Hematopoietic multipotent progenitor cell treated with erythropoietin and hydrocortisone succinate and interleukin-3 and kit ligand, for 8 days (in vitro differentiated cells): ENCODE measurements around the gene DMD.

Experiments
- DNase-seq: peaks from one replicate; pipeline ENCODE4 v3.0.0-alpha.2; 2015

The DMD gene

DNA sequence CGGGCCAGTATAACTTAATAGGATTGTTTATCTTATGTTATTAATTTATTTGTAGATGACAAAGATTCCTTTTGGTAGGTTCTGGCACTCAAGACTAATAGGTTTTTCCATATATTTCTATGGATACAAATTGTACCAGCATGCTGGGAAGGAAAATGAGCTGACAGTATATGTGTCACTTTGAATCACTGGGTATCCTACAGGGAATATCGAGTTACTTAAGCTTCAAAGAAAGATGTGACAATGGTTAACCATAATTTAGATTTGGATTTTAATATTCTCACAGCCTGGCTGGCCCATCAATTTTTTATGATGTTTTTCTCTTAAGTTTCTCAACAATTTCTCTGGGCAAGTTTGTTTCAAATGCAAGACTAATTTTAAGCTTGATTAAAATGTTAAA is 1640.7 kb downstream of the DMD start:
- no peak for DNase-seq

DNA sequence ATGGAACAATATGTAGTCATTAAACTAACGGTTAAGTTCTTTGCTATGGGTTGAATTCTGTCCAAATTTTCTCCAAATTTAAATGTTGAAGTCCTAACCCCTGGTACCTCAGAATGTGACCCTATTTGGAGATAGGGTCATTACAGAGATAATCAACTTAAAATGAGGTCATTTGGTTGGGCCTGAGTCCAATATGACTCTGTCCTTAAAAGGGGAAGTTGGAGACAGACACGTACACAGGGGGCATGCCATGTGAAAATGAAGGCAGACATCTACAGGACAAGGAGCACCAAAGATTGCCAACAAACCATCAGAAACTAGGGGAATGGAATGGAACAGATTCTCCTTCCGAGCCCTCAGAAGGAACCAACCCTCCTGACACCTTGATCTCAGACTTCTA is 1647.6 kb downstream of the DMD start:
- no peak for DNase-seq

DNA sequence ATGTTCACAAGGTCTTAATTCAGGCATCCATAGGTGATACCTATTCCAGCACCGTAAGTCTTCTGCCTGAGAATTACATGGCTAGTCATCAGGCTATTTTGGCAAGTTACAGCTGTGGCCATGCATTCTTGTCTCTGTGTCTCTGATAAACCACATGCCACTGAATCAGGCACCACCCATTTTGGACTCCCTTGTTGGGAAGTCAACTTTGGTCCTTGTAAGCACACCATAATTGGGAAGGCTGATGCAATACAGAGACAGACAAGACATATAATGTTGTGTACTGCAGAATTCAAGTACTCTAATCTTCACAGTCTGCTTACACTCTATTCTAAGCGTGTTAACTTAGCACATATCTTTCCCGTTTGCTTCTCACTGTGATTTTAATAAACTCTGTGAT is 1655.8 kb downstream of the DMD start:
- no peak for DNase-seq

DNA sequence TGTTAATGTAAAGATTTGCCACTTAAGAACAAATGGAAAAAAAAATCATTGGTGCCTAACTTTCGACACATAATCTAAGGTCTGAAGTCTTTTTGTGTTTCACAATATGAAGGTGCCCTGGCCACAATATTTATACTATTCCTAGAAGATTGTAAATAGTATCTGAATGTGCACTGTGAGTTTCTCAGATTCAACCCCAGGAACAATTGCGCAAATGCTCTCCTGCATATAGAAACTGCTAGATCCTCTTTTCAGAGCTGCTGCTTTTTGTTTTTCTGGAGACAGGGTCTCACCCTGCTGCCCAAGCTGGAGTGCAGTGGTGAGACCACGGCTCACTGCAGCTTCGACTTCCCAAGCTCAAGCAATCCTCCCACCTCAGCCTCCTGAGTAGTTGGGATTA is 1659.4 kb downstream of the DMD start:
- DNase-seq: no peak

DNA sequence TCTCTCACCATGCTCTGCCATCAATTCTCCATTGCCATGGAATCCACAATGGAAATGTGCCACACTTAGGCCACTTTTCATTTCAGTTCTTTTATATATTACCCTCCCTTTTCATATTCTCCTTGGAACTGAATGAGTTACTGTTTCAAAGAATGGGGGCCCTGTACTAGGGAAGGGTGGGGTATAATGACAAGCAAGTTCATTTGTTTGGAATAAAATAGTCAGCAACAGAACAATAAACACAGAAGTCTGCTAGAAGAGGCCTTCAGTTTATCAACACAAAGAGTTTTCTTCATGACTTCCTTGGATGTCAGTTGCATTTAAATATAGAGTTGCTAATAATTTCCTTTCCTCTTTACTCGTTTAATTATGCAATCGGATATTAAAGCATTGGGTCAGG is 1661.2 kb downstream of the DMD start:
- no peak for DNase-seq

- DNase-seq: no peak
Observed at GRCh38 chrX:31547816-31548215, 1663.5 kb downstream of the DMD start.

- no peak for DNase-seq
Observed at GRCh38 chrX:31547416-31547815, 1663.9 kb downstream of the DMD start.

- DNase-seq: no peak
Observed at GRCh38 chrX:31546126-31546525, 1665.2 kb downstream of the DMD start.

DNA sequence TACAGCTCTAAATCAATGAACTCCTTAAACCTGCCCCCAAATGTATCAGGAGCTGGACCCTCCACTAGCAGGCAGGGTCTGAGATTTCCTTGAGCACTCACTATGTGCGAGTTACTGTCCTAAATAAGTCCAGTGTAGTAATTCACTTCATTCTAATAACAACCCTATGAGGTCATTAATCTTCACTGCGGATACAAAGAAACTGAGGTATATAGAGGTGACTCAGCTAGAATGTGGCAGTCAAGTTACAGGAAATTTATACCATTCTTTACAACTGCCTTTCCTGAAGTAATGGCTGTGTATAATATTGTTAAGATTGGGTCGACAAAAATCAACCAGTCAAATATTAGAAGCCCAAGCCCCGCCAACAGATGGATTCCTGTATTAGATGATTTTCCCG is 1665.6 kb downstream of the DMD start:
- no peak for DNase-seq

GRCh38 chrX:31545191-31545590 is 1666.2 kb downstream of the DMD start:
- DNase-seq: no peak

DNA sequence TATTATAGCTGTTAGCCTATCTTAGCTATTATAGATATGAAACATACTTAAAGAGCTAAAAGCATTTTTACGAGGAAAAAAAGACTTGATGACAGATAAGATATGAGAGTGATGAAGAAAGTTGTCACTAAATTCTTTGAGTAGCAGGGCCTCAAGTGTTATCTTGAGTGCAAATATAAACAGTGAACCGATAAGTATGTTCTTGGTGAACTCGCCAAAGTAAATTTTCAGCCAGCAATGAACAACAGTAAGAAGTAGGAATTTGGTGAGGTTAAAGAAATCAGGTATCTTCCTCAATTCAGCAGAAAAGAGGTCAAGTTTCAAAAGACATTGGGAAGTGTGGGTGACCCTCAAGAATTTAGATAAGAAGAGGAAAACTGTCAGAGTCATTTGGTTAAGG is 1667.7 kb downstream of the DMD start:
- DNase-seq: no peak

- no peak for DNase-seq
Observed at GRCh38 chrX:31542566-31542965, 1668.8 kb downstream of the DMD start.

DNA sequence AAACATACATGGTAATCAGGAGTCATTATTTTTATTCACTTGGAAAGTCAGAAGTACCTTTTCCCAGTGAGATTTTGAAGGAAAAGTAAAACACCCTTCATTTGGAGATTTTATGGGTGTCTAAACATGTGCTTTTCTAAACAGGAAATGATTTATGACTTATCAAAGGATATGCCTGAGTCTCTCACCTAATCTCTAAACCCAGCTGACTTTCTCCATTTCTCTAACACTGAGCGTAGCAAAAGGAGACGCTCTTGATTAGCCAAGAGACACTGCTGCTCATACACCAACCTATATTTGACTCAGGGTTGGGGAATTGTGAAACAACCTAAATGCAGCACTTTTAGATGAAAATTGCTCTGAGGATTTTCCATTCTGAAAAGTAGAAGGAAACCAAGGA is 1671.0 kb downstream of the DMD start:
- no peak for DNase-seq

DNA sequence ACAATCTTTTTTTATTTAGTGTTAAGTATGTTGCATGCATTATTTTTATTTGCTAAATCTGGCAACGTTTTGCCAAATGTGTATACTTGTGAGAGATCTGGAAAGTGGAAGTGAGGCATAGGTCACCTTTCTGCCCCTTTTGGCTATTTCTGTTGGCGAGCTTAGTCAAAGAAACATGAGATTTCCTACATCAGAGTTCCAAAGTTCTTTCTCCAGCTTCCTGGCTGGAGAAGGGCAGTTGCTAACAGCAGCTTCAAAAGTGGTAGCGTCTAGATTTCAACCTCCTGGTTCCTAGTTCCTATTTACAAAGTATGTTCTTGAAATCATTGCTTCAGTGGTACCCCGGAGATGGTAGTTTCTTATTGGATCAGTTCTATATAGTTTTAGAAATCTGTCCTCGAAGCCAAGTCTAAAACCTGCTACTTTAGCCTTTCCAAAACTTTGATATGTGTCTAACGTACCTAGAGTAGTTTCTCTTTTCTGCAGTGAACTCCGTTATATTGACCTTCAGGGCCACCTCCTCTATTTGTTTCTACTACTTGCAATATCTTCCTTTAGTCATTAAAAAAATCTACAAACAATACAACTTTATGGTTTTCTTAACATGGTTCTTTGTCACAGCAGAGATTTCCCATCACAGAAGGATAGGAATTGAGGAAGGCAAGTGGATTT is 1683.8 kb downstream of the DMD start:
- DNase-seq: no peak

DNA sequence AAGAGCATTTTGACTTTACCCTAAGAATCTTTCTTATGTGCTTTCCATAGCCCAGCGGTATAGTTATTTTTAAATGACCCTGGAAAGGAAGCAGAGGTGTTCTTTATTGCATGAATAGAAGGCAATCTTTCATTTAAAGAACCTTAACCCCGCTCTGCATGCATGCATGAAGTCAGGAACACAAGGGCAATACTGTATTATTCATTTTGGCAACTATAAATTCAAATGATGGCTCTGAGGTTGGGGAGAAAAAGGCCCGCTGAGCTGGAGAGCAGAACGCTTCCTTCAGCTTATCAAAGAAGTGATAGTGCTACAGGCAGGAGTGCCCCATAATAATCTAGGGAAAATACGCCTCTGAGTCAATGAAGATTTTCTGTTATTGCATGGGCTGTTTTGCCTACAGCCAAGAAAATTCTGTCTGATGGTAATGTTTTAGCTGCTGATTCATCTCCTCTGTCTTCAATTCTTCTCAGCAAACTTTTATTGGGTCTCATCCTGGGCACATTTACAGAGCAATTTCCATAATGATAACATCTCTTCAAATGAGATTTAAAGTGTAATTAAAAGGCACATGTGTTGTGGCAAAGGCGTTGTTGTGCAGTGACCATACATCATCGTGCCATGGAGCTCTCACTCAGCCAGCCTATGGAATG is 1687.3 kb downstream of the DMD start:
- DNase-seq: no peak

DNA sequence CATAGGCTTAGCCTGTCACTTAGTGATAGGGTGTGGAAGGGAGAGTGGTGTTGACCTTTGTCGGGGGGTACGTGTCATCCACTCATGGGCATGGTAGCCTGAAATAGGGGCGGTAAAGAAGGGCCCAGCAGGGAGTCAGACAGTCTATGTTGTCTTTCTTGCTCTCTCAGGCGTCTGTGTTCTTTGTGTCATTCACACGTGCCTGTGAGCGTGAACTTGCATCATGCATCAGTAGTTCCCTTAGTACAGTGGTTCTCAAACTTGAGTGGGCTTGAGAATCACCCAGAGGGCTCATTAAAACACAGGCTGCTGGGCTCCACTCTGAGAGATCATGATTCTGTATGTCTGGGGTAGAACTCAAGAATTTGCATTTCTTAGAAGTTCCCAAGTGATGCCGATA is 1688.6 kb downstream of the DMD start:
- DNase-seq: no peak

- no peak for DNase-seq
Observed at GRCh38 chrX:31521941-31522340, 1689.4 kb downstream of the DMD start.

- DNase-seq: no peak
Observed at GRCh38 chrX:31516527-31516926, 1694.8 kb downstream of the DMD start.

GRCh38 chrX:31508338-31508737 is 1703.0 kb downstream of the DMD start:
- no peak for DNase-seq

- DNase-seq: no peak
Observed at GRCh38 chrX:31506928-31507327, 1704.4 kb downstream of the DMD start.

- DNase-seq: no peak
Observed at GRCh38 chrX:31506360-31506759, 1705.0 kb downstream of the DMD start.

DNA sequence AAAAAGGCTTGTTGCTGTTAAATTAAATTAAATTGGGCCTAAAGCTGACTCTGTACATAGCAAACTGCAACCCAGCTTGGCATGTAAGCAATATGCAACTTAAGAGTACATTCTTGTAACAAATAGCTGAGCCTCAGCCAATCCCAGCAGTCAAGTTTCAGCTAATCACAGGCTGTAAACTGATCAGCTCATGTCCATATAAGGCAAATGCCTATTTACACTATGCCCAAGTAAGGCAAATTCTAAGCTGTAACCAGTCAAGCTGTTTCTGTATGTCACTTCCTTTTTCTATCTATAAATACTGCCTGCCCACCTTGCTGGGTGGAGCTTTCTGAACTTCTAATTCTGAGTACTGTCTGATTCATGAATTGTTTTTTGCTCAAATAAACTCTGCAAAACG is 1710.4 kb downstream of the DMD start:
- DNase-seq: no peak

GRCh38 chrX:31499109-31499508 is 1712.2 kb downstream of the DMD start:
- no peak for DNase-seq

DNA sequence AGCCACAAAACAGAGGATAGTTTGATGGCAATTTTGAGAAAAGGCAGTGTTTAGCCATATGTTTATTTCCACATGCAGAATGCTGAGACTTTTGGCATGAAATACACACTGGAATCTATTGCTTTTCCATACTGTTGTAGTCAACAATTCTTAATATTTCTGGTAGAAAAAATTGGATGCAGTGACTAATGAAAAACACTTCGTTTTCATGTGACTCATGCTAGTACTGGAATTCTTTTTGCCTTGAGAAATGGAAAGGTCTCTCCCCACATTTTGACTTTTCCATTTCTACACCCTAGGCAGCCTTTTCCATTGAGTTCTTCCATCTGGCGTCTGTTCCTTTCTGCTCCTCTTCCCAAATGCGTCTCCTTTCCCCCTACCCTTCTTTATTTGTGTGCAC is 1714.3 kb downstream of the DMD start:
- DNase-seq: no peak

GRCh38 chrX:31487951-31488350 is 1723.4 kb downstream of the DMD start:
- no peak for DNase-seq
